Fibroblast of lung (primary cell): Measurements from ENCODE around the gene PGAM5. TPM values are rescaled to one million over a fixed set of nuclear protein-coding genes. Genes with fewer than 3 reads are reported as not detected.

Experiments used
- DNase-seq, 2 donors: peaks; one replicate each; pipeline versions ENCODE4 v3.0.0 to v3.0.0-alpha.2; 2010; ENCODE audit warnings: low read depth in 2 of 2
- H2AFZ ChIP-seq: 2 replicates; pipeline ENCODE4 v1.5.1; 2012; ENCODE audit warnings: low read length, control low read depth, inconsistent platforms
- H3K27ac ChIP-seq: 2 replicates; pipeline ENCODE4 v1.5.1; 2011; ENCODE audit warnings: low read length, control low read depth; ENCODE audit not compliant: insufficient read depth
- H3K27me3 ChIP-seq: 2 replicates; pipeline ENCODE4 v1.5.1; 2011; ENCODE audit warnings: mild to moderate bottlenecking, low read length; ENCODE audit not compliant: control insufficient read depth, insufficient read depth
- H3K36me3 ChIP-seq: 2 replicates; pipeline ENCODE4 v1.5.1; 2011; ENCODE audit warnings: low read length; ENCODE audit not compliant: control insufficient read depth, insufficient read depth
- H3K4me1 ChIP-seq: 2 replicates; pipeline ENCODE4 v1.5.1; 2011; ENCODE audit warnings: low read length; ENCODE audit not compliant: control insufficient read depth, insufficient read depth; ENCODE audit errors: extremely low read depth
- H3K4me2 ChIP-seq: 2 replicates; pipeline ENCODE4 v1.5.1; 2011; ENCODE audit warnings: low read length, control low read depth; ENCODE audit not compliant: insufficient read depth; ENCODE audit errors: extremely low read depth
- H3K4me3 ChIP-seq, 4 experiments: fragments of 200-600 bp in 1 of 4; sonication (generic) in 1 of 4; replicated peaks in 1 of 4; 2 replicates each; pipeline ENCODE4 v1.5.1; 2011 to 2016; ENCODE audit warnings: low read length in 4 of 4, low read depth in 3 of 4, mild to moderate bottlenecking in 3 of 4, control low read depth in 2 of 4, inconsistent platforms in 1 of 4, mixed read lengths in 1 of 4; ENCODE audit not compliant: insufficient read depth in 1 of 4; ENCODE audit errors: control extremely low read depth in 1 of 4
- H3K79me2 ChIP-seq: 2 replicates; pipeline ENCODE4 v1.5.1; 2012; ENCODE audit warnings: mild to moderate bottlenecking, low read length, inconsistent platforms; ENCODE audit not compliant: control insufficient read depth, insufficient read depth
- H3K9ac ChIP-seq: 2 replicates; pipeline ENCODE4 v1.5.1; 2011; ENCODE audit warnings: mild to moderate bottlenecking, low read length, control low read depth; ENCODE audit not compliant: insufficient read depth
- H3K9me3 ChIP-seq: 2 replicates; pipeline ENCODE4 v1.5.1; 2012; ENCODE audit warnings: low read depth, low read length; ENCODE audit not compliant: control insufficient read depth, insufficient read depth
- H4K20me1 ChIP-seq: 2 replicates; pipeline ENCODE4 v1.5.1; 2011; ENCODE audit warnings: low read length; ENCODE audit not compliant: control insufficient read depth, insufficient read depth; ENCODE audit errors: extremely low read depth
- EZH2 ChIP-seq: IDR thresholded peaks from 2 replicates; pipeline ENCODE4 v1.5.1; 2012; ENCODE audit warnings: low read length, control low read depth, mild to moderate bottlenecking; ENCODE audit errors: missing control alignments
- polyA plus RNA-seq, 2 donors: library from polyadenylated mRNA; depleted of rRNA in 1 of 2; stranded (reverse) in 1 of 2; unstranded in 1 of 2; fragments of >200 nt; gene quantifications; 2 replicates each; pipeline ENCODE4 v1.2.1, GENCODE V29; 2011 to 2012; ENCODE audit warnings: missing spikeins in 1 of 2
- total RNA-seq: library from RNA; depleted of rRNA; stranded (reverse); fragments of >200 nt; gene quantifications from 2 replicates; pipeline ENCODE4 v1.2.1, GENCODE V29; 2014
- TF ChIP-seq, protein P1 (sequence below), 2 donors: IDR thresholded peaks in 1 of 2; conservative IDR thresholded peaks in 1 of 2; 1 replicate in 1 of 2; 2 replicates in 1 of 2; pipeline ENCODE4 v1.5.1; 2011 to 2012; ENCODE audit warnings: low read length in 2 of 2, control low read depth in 1 of 2, inconsistent platforms in 1 of 2, low read depth in 1 of 2, mild to moderate bottlenecking in 1 of 2

Gene PGAM5
- total and polyA plus RNA-seq, 2 donors (not counting 1 experiment from before 2014, with no cell fraction given), result 9.8 to 27.1 TPM

DNA sequence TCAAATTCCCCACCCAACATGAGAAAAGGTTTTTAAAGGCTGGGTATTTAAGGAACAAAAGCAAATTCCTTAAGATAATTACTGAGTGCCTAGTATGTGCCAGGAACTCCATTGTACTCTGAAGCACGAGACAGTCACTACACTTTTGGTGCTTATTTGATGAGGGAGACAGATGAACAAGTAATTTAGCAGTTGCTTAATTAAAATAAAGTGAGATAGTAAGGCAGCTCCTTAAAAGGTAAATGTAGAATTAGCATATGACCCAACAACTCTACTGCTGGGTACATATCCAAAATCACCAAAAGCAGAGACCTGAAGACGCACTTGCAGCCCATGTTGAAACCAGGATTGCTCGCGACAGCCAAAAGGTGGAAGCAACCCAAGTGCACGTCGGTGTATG lies 44.8 kb upstream of the PGAM5 start:
- H4K20me1 ChIP-seq, result no peaks in the 10 kb centered on the region
- no peaks in the 10 kb centered on the region for H3K4me1 ChIP-seq
- no peak overlapping the region for H3K27ac ChIP-seq
- H3K27me3 ChIP-seq, result no peaks in the 10 kb centered on the region
- no peak overlapping the region for H3K4me3 ChIP-seq
- TF ChIP-seq, protein P1, sequence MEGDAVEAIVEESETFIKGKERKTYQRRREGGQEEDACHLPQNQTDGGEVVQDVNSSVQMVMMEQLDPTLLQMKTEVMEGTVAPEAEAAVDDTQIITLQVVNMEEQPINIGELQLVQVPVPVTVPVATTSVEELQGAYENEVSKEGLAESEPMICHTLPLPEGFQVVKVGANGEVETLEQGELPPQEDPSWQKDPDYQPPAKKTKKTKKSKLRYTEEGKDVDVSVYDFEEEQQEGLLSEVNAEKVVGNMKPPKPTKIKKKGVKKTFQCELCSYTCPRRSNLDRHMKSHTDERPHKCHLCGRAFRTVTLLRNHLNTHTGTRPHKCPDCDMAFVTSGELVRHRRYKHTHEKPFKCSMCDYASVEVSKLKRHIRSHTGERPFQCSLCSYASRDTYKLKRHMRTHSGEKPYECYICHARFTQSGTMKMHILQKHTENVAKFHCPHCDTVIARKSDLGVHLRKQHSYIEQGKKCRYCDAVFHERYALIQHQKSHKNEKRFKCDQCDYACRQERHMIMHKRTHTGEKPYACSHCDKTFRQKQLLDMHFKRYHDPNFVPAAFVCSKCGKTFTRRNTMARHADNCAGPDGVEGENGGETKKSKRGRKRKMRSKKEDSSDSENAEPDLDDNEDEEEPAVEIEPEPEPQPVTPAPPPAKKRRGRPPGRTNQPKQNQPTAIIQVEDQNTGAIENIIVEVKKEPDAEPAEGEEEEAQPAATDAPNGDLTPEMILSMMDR (conservative IDR thresholded peaks at IDR 0.05 in 1 of 2, IDR thresholded peaks at IDR 0.05 in 1 of 2; ENCODE audit: low read depth in 1 of 2, low read length in 2 of 2), result no peak
- TF ChIP-seq EZH2, result no peak
- H3K9ac ChIP-seq, result no peak overlapping the region
- H2AFZ ChIP-seq, result no peak overlapping the region
- no peaks in the 10 kb centered on the region for H3K9me3 ChIP-seq
- H3K4me2 ChIP-seq, result no peak overlapping the region
- no peak for DNase-seq
- peaks cover 23% of the 10 kb centered on the region for H3K36me3 ChIP-seq
- H3K79me2 ChIP-seq, result no peaks in the 10 kb centered on the region

DNA sequence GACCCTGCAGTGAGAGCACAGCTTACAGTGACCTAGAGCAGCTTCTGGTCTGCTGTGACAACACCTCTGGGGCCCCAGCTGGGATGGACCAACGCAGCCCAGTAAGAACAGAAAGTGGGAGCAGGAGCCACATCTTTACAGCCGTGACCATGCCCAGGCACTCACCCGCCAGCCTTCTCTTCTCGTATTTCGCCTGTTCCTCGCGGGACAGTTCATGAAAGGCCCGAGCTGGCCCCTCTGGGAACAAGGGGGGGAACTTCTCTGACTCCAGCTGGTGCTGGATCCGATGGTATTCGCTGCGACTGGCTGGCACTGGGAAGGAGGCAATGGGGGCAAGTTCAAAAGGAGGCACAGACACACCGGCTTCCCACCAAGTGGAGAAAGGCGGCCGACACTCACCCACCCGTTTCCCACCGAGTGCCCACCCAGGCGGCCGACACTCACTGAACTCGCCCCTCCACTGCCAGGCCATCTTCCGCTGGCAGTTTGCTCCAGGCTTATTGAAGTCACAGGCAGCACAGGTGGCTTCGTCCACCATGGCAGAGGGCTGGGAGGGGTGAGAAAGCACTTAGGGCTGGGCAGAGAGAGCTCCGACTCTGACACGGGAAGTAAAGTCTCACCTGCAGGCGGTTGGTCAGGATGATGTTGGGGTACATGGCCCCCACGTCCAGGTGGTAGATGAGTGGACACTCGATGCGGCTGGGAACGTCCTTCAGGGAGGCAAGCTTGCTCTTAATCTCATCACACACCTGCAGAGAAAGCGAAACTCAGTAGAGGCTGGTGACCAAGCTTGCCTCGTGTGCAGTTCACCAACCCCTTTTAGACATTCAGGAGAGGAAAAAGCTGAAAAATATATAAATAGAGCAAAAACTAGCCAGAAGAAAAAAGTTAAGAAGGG lies 42.2 kb upstream of the PGAM5 start:
- no peak for DNase-seq
- Histone ChIP-seq H3K27me3 (no peaks in the 10 kb centered on the region), H3K4me3 (no peak overlapping the region), H3K9me3 (no peaks in the 10 kb centered on the region), H2AFZ (no peak overlapping the region), H3K27ac (no peak overlapping the region), H3K36me3 (peaks cover 18% of the 10 kb centered on the region), H3K4me2 (no peak overlapping the region), H4K20me1 (no peaks in the 10 kb centered on the region), H3K4me1 (no peaks in the 10 kb centered on the region), H3K79me2 (no peaks in the 10 kb centered on the region), H3K9ac (no peak overlapping the region)
- no peak for TF ChIP-seq EZH2
- TF ChIP-seq, protein P1 (conservative IDR thresholded peaks at IDR 0.05 in 1 of 2, IDR thresholded peaks at IDR 0.05 in 1 of 2; ENCODE audit: low read depth in 1 of 2, low read length in 2 of 2), result no peak

DNA sequence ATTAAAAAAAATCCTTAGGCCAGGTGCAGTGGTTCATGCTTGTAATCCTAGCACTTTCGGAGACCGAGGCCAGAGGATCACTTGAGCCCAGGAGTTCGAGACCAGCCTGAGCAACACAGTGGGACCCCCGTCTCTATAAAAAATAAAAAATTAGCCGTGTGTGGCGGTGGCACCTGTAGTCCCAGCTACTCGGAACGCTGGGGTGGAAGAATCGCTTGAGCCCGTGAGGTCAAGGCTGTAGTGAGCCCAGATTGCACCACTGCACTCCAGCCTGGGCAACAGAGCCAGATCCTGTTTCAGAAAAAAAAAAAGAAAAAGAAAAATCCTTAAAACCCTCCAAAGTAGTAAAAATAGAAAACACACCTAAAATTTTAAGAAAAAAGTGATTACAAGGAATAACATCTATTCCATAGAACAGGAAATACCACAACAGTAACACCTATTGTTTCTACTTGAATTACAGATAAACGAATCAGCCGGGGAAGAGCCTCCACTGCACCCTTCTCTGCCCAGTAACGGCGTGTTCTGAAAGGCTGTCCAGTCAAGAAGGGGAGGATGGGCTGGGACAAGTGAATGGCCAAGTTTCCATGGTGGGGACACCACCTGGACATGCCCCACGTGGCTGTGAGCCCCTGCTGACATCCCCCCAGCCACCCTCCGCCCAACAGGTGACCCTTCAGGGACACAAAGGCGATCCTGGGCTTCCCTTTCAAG lies 41.3 kb upstream of the PGAM5 start:
- DNase-seq, result no peak
- Histone ChIP-seq H3K4me2 (no peak overlapping the region), H4K20me1 (no peaks in the 10 kb centered on the region), H3K9ac (no peak overlapping the region), H3K4me1 (no peaks in the 10 kb centered on the region), H3K27me3 (no peaks in the 10 kb centered on the region), H3K36me3 (peaks cover 20% of the 10 kb centered on the region), H2AFZ (no peak overlapping the region), H3K4me3 (no peak overlapping the region), H3K9me3 (no peaks in the 10 kb centered on the region), H3K79me2 (no peaks in the 10 kb centered on the region), H3K27ac (no peak overlapping the region)
- TF ChIP-seq EZH2, result no peak
- TF ChIP-seq, protein P1 (conservative IDR thresholded peaks at IDR 0.05 in 1 of 2, IDR thresholded peaks at IDR 0.05 in 1 of 2; ENCODE audit: low read depth in 1 of 2, low read length in 2 of 2), result no peak
